SU-DHL-6 (cell line): Measurements from ENCODE around the gene MROH7.

ENCODE experiments used
- H2AFZ ChIP-seq: fragments of 200-600 bp; sonication (generic); 2 replicates; pipeline ENCODE4 v1.6.1; 2014; ENCODE audit warnings: low read depth, mild to moderate bottlenecking, moderate library complexity, mixed read lengths, antibody characterized with exemption, low read length; ENCODE audit not compliant: severe bottlenecking
- H3F3A ChIP-seq: fragments of 200-600 bp; shearing (Covaris generic); 2 replicates; pipeline ENCODE4 v1.6.0; 2016; ENCODE audit warnings: antibody characterized with exemption, mild to moderate bottlenecking; ENCODE audit not compliant: insufficient read depth
- H3K27ac ChIP-seq: fragments of 200-600 bp; sonication (generic); 2 replicates; pipeline ENCODE4 v1.5.1; 2016; ENCODE audit warnings: low read depth, mild to moderate bottlenecking, low read length, moderate library complexity, mixed read lengths
- H3K27me3 ChIP-seq: fragments of 200-600 bp; sonication (generic), shearing (Covaris generic); 2 replicates; pipeline ENCODE4 v1.6.0; 2014; ENCODE audit warnings: mild to moderate bottlenecking, low read length
- H3K36me3 ChIP-seq: fragments of 200-600 bp; sonication (generic); 2 replicates; pipeline ENCODE4 v1.6.1; 2014; ENCODE audit warnings: mild to moderate bottlenecking, low read length, mixed read lengths
- H3K4me2 ChIP-seq: fragments of 300-600, 200-600 bp; shearing (Covaris generic), sonication (generic); 2 replicates; pipeline ENCODE4 v1.6.0; 2014; ENCODE audit warnings: low read length, low read depth, mild to moderate bottlenecking; ENCODE audit not compliant: poor library complexity, severe bottlenecking
- H3K4me3 ChIP-seq: fragments of 200-600 bp; sonication (generic); 2 replicates; pipeline ENCODE4 v1.5.1; 2014; ENCODE audit warnings: antibody characterized with exemption, low read length, mild to moderate bottlenecking, mixed read lengths; ENCODE audit not compliant: insufficient read depth, poor library complexity, severe bottlenecking
- H3K79me2 ChIP-seq: fragments of 200-600 bp; sonication (generic); 2 replicates; pipeline ENCODE4 v1.6.1; 2014; ENCODE audit warnings: mild to moderate bottlenecking, low read length, moderate library complexity; ENCODE audit not compliant: insufficient read depth
- H3K9ac ChIP-seq: fragments of 200-600 bp; sonication (generic); 2 replicates; pipeline ENCODE4 v1.7.0; 2014; ENCODE audit warnings: mild to moderate bottlenecking, low read length
- H3K9me2 ChIP-seq: fragments of 200-600 bp; sonication (generic); replicated peaks from 2 replicates; pipeline ENCODE4 v1.6.1; 2014; ENCODE audit warnings: low read length; ENCODE audit not compliant: insufficient read depth
- H3K9me3 ChIP-seq: fragments of 200-600 bp; sonication (generic); 2 replicates; pipeline ENCODE4 v1.6.1; 2014; ENCODE audit warnings: low read length, mixed read lengths; ENCODE audit not compliant: insufficient read depth
- H4K20me1 ChIP-seq: fragments of 200-600 bp; sonication (generic); 2 replicates; pipeline ENCODE4 v1.6.1; 2014; ENCODE audit warnings: low read depth, mild to moderate bottlenecking, antibody characterized with exemption, low read length, moderate library complexity, mixed read lengths
- EZH2phosphoT487 ChIP-seq: fragments of 200-600 bp; sonication (generic), shearing (Covaris generic); conservative IDR thresholded peaks from 2 replicates; pipeline ENCODE4 v1.6.1; 2018; ENCODE audit warnings: mild to moderate bottlenecking, antibody characterized with exemption, low read length, moderate library complexity, mixed read lengths
- TF ChIP-seq, protein P1 (sequence below): fragments of 200-600 bp; sonication (generic); IDR thresholded peaks from one replicate; pipeline ENCODE4 v1.5.1; 2017; ENCODE audit warnings: antibody characterized with exemption, mild to moderate bottlenecking, low read length, moderate library complexity; ENCODE audit not compliant: insufficient read depth, poor library complexity, severe bottlenecking

Gene MROH7

DNA sequence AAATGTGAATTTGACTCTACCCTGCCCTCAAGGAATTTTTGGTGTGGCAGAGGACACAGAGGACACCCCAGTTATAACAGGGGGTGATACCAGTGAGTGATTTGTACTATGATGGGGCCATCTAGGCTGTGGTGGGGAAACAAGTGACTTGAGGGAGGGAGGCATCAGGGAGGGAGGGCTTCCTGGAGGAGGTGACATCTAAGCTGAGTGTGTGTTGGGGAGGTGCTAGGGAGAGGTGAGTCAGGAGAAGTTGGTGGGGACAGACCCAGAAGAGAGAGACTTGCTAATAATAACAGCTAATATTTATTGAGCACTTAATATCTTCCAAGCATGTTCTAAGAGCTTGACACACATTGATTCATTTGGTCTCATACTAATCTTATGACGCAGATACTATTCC is 54.2 kb downstream of the MROH7 start:
- Histone ChIP-seq H3K9ac (no peak overlapping the region), H3K79me2 (no peaks in the 10 kb centered on the region), H3K4me2 (no peak overlapping the region), H3K36me3 (no peaks in the 10 kb centered on the region), H4K20me1 (no peaks in the 10 kb centered on the region), H3K27ac (no peak overlapping the region), H3F3A (no peaks in the 10 kb centered on the region), H3K9me2 (no peaks in the 10 kb centered on the region), H3K9me3 (no peaks in the 10 kb centered on the region), H3K4me3 (no peak overlapping the region), H3K27me3 (no peaks in the 10 kb centered on the region), H2AFZ (no peak overlapping the region)
- TF ChIP-seq, protein P1, sequence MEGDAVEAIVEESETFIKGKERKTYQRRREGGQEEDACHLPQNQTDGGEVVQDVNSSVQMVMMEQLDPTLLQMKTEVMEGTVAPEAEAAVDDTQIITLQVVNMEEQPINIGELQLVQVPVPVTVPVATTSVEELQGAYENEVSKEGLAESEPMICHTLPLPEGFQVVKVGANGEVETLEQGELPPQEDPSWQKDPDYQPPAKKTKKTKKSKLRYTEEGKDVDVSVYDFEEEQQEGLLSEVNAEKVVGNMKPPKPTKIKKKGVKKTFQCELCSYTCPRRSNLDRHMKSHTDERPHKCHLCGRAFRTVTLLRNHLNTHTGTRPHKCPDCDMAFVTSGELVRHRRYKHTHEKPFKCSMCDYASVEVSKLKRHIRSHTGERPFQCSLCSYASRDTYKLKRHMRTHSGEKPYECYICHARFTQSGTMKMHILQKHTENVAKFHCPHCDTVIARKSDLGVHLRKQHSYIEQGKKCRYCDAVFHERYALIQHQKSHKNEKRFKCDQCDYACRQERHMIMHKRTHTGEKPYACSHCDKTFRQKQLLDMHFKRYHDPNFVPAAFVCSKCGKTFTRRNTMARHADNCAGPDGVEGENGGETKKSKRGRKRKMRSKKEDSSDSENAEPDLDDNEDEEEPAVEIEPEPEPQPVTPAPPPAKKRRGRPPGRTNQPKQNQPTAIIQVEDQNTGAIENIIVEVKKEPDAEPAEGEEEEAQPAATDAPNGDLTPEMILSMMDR = no peak
- no peak for TF ChIP-seq EZH2phosphoT487

DNA sequence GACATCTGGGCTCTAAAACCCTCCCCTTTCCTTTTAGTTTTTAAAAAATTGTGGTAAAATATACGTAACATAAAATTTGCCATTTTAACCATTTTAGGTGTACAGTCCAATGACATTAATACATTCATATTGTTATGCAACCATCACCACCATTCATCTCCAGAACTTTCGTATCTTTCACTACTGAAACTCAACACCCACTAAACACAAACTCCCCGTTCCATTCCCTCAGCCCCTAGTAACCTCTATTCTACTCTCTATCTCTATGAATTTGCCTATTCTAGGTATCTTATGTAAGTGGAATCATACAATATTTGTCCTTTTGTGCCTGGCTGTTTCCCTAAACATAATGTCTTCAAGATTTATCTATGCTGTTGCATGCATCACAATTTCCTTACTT is 54.7 kb downstream of the MROH7 start:
- H2AFZ ChIP-seq = no peak overlapping the region
- TF ChIP-seq, protein P1 = no peak
- no peak for TF ChIP-seq EZH2phosphoT487
- H3K79me2 ChIP-seq = no peaks in the 10 kb centered on the region
- no peaks in the 10 kb centered on the region for H3K27me3 ChIP-seq
- H3K9me3 ChIP-seq = no peaks in the 10 kb centered on the region
- no peaks in the 10 kb centered on the region for H3K36me3 ChIP-seq
- H3K9me2 ChIP-seq = no peaks in the 10 kb centered on the region
- H3F3A ChIP-seq = no peaks in the 10 kb centered on the region
- no peak overlapping the region for H3K4me3 ChIP-seq
- H3K9ac ChIP-seq = no peak overlapping the region
- H3K4me2 ChIP-seq = no peak overlapping the region
- no peak overlapping the region for H3K27ac ChIP-seq
- H4K20me1 ChIP-seq = no peaks in the 10 kb centered on the region

DNA sequence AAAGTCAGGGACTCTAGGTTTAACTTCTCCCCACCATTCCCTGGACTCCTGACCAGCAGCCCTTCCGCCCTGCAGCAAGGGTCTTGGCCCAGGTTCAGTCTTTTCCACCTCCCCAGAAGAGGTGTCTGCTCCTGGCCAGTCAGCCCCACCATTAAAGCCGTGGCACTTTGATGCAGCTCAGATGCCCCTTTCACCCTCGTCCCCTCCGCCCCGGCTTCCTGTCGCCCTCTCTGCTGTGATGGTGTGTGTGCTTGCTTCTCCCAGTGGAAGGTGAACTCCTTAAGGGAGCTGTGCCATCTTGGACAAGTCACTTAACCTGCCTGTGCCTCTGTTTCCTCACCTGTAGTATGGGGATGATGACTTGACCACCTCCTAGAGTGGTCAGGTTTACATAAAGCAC is 56.3 kb downstream of the MROH7 start:
- TF ChIP-seq, protein P1 = no peak
- TF ChIP-seq EZH2phosphoT487 = no peak
- Histone ChIP-seq H3K79me2 (no peaks in the 10 kb centered on the region), H3F3A (no peaks in the 10 kb centered on the region), H3K27ac (no peak overlapping the region), H2AFZ (no peak overlapping the region), H3K9me2 (no peaks in the 10 kb centered on the region), H3K9me3 (no peaks in the 10 kb centered on the region), H3K4me2 (no peak overlapping the region), H3K36me3 (no peaks in the 10 kb centered on the region), H4K20me1 (no peaks in the 10 kb centered on the region), H3K27me3 (no peaks in the 10 kb centered on the region), H3K4me3 (no peak overlapping the region), H3K9ac (no peak overlapping the region)

DNA sequence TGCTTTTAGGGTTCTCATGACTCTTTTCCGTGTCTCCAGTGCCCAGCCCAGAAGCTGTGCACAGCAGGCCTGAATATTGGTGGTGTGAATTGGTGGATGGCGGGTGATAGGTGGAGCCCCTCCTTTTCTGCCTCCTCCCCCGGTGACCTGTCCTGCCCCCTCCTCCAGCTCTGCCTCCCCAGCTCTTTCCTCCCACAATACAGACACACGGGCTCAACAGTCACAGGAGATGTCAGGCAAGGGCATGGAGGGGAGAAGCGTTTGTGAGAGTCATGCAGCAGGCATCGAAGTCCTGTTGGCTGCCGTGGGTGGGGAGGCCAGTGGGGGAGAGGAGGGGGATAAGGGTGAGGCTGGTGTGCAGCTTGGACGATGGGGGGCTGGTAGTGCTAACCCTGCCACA is 56.8 kb downstream of the MROH7 start:
- no peaks in the 10 kb centered on the region for H4K20me1 ChIP-seq
- TF ChIP-seq, protein P1 = no peak
- TF ChIP-seq EZH2phosphoT487 = no peak
- no peaks in the 10 kb centered on the region for H3K36me3 ChIP-seq
- no peaks in the 10 kb centered on the region for H3K27me3 ChIP-seq
- H3F3A ChIP-seq = no peaks in the 10 kb centered on the region
- no peaks in the 10 kb centered on the region for H3K79me2 ChIP-seq
- no peak overlapping the region for H3K27ac ChIP-seq
- H3K9me3 ChIP-seq = no peaks in the 10 kb centered on the region
- no peak overlapping the region for H3K4me2 ChIP-seq
- H2AFZ ChIP-seq = no peak overlapping the region
- no peak overlapping the region for H3K9ac ChIP-seq
- H3K9me2 ChIP-seq = no peaks in the 10 kb centered on the region
- H3K4me3 ChIP-seq = no peak overlapping the region
